ENCODE data around the gene LMF1. TPM values are rescaled to one million over a fixed set of nuclear protein-coding genes. Genes with fewer than 3 reads are reported as not detected.

Gene LMF1
- polyA plus RNA-seq, 3 donors = 5.9 to 14.7 (median 10.6) TPM

DNA sequence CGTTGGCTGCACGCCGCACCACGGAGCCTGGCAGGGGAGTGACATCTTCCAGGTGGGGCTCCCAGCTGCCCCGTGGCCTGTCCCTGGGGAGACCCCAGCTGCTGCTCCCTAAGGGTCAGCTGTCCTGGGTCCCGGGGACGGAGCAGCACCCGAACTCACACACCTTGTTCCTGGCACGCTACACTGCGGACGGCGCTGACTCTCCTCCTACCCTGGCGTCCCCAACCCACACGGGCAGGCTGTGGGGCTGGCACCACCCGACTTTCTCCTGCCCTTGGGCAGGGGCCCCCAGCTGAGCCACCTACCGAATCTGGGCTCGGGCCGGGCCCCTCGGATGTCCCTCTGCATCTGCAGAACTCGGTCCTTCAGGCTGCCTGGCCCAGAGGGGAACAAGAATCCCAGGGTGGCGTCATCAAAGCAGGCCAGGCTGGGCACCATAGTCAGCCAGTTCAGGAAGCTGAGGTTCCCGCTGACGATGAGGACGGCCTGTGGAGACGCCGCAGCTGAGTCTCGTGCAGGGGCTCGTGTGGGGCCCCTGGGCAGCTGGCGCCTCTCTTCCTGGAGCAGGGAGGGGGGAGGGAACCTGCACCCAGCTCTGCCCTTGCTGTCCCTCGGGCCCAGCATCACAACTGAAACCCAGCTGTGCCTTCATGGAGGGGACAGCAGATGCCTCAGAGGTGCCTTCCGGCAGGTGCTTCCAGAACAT is 99.8 kb downstream of the LMF1 start:
- H3K4me1 ChIP-seq (ENCODE audit: control insufficient read depth in 1 of 2, insufficient read depth in 2 of 2, low read length in 2 of 2) = no peaks in the 10 kb centered on the region
- H3K4me1 Mint-ChIP-seq = no peaks in the 10 kb centered on the region
- no peak overlapping the region for H3K27ac Mint-ChIP-seq
- H3K27me3 ChIP-seq (ENCODE audit: control insufficient read depth in 2 of 2, insufficient read depth in 2 of 2, low read length in 2 of 2) = no peaks in the 10 kb centered on the region
- H3K36me3 ChIP-seq (replicated peaks in 1 of 2; ENCODE audit: control insufficient read depth in 1 of 2, insufficient read depth in 2 of 2, low read length in 2 of 2) = no peaks in the 10 kb centered on the region
- H3K4me3 ChIP-seq (replicated peaks in 1 of 3; ENCODE audit: low read depth in 2 of 3, low read length in 3 of 3) = no peak overlapping the region
- H3K4me3 Mint-ChIP-seq = no peak overlapping the region
- H3K36me3 Mint-ChIP-seq = peaks cover 0 to 8% of the 10 kb centered on the region in 2 donors
- peaks cover 0 to 4% (median 2%) of the 10 kb centered on the region in 3 donors for H3K27me3 Mint-ChIP-seq (ENCODE audit: low read depth in 3 of 3)
- intact Hi-C loops (cut with micrococcal nuclease) = no loop called here
- no peaks in the 10 kb centered on the region for H3K9me3 ChIP-seq (replicated peaks in 1 of 2; ENCODE audit: control insufficient read depth in 1 of 2, insufficient read depth in 1 of 2, low read length in 2 of 2)
- peaks cover 0 to 6% (median 0%) of the 10 kb centered on the region in 7 donors for H3K9me3 Mint-ChIP-seq
- no peak overlapping the region for H3K9ac ChIP-seq (ENCODE audit: insufficient read depth, low read length, poor library complexity, severe bottlenecking)
- H2AFZ ChIP-seq (ENCODE audit: insufficient read depth, low read depth, low read length, poor library complexity, severe bottlenecking) = no peak overlapping the region
- TF ChIP-seq, protein P1, sequence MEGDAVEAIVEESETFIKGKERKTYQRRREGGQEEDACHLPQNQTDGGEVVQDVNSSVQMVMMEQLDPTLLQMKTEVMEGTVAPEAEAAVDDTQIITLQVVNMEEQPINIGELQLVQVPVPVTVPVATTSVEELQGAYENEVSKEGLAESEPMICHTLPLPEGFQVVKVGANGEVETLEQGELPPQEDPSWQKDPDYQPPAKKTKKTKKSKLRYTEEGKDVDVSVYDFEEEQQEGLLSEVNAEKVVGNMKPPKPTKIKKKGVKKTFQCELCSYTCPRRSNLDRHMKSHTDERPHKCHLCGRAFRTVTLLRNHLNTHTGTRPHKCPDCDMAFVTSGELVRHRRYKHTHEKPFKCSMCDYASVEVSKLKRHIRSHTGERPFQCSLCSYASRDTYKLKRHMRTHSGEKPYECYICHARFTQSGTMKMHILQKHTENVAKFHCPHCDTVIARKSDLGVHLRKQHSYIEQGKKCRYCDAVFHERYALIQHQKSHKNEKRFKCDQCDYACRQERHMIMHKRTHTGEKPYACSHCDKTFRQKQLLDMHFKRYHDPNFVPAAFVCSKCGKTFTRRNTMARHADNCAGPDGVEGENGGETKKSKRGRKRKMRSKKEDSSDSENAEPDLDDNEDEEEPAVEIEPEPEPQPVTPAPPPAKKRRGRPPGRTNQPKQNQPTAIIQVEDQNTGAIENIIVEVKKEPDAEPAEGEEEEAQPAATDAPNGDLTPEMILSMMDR (IDR thresholded peaks at IDR 0.05) = no peak
- no peaks in the 10 kb centered on the region for H3K79me2 ChIP-seq (ENCODE audit: insufficient read depth, low read length)
- DNase-seq = no peak
- H3K27ac ChIP-seq (ENCODE audit: low read depth in 1 of 2, low read length in 2 of 2) = no peak overlapping the region
- no peak overlapping the region for H3K4me2 ChIP-seq (replicated peaks; ENCODE audit: extremely low read depth, low read length, poor library complexity, severe bottlenecking)
- WGBS (ENCODE audit: insufficient coverage) = 67% methylated on average over 29 of the region's 31 CpGs
- H4K20me1 ChIP-seq (ENCODE audit: insufficient read depth, low read length) = no peaks in the 10 kb centered on the region

DNA sequence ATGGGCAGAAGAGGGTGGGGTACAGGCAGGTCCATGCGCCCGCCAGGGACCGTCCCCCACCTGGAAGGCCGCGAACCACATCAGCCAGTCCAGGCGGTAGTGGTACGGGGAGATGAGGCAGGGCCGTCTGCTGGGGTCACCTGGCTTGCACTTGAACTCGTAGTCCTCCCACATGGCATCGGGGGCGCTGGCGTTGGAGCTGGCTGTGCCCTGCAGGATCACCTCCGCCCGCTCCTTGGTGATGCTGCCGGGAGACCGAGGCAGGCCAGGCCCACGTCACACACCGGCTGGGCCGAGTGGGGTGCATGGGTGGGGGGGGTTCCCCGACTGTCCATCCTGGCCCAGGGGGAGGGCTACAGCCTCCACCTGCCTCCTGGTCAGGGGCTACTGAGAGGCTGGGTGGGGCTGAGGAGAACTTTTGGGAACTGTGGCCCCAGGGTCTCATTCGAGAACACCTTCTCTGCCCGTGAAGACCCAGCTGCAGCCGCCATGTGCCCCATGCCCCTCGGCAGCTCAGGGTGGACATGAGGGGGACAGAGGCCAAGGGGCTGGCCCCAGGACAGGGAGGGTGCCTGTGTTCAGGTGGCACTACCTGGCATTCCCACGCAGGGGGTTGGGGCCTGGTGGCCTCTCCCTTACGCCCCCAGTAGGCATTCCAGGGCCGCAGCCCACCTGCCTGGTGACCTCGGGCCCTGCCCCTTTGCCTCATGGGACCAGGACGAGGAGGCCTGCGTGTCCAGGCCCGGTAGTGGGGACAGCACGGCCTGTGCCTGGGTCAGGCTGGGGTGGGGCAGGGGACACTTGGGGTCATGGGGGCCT is 100.8 kb downstream of the LMF1 start:
- no peak overlapping the region for H3K4me3 Mint-ChIP-seq
- TF ChIP-seq, protein P1 (IDR thresholded peaks at IDR 0.05) = no peak
- H3K9ac ChIP-seq (ENCODE audit: insufficient read depth, low read length, poor library complexity, severe bottlenecking) = no peak overlapping the region
- no peak overlapping the region for H3K4me2 ChIP-seq (replicated peaks; ENCODE audit: extremely low read depth, low read length, poor library complexity, severe bottlenecking)
- H3K4me3 ChIP-seq (replicated peaks in 1 of 3; ENCODE audit: low read depth in 2 of 3, low read length in 3 of 3) = no peak overlapping the region
- no peak overlapping the region for H3K27ac Mint-ChIP-seq
- intact Hi-C loops (cut with micrococcal nuclease) = no loop called here
- no peaks in the 10 kb centered on the region for H3K27me3 ChIP-seq (ENCODE audit: control insufficient read depth in 2 of 2, insufficient read depth in 2 of 2, low read length in 2 of 2)
- DNase-seq = no peak
- no peak overlapping the region for H3K27ac ChIP-seq (ENCODE audit: low read depth in 1 of 2, low read length in 2 of 2)
- H3K79me2 ChIP-seq (ENCODE audit: insufficient read depth, low read length) = no peaks in the 10 kb centered on the region
- 96% methylated on average over 31 of the region's 32 CpGs for WGBS (ENCODE audit: insufficient coverage)
- H3K9me3 Mint-ChIP-seq = peaks cover 0 to 6% (median 0%) of the 10 kb centered on the region in 7 donors
- peaks cover 0 to 4% (median 2%) of the 10 kb centered on the region in 3 donors for H3K27me3 Mint-ChIP-seq (ENCODE audit: low read depth in 3 of 3)
- no peaks in the 10 kb centered on the region for H3K4me1 Mint-ChIP-seq
- H3K9me3 ChIP-seq (replicated peaks in 1 of 2; ENCODE audit: control insufficient read depth in 1 of 2, insufficient read depth in 1 of 2, low read length in 2 of 2) = no peaks in the 10 kb centered on the region
- no peak overlapping the region for H2AFZ ChIP-seq (ENCODE audit: insufficient read depth, low read depth, low read length, poor library complexity, severe bottlenecking)
- no peaks in the 10 kb centered on the region for H4K20me1 ChIP-seq (ENCODE audit: insufficient read depth, low read length)
- H3K4me1 ChIP-seq (ENCODE audit: control insufficient read depth in 1 of 2, insufficient read depth in 2 of 2, low read length in 2 of 2) = no peaks in the 10 kb centered on the region
- peaks cover 0 to 8% of the 10 kb centered on the region in 2 donors for H3K36me3 Mint-ChIP-seq
- no peaks in the 10 kb centered on the region for H3K36me3 ChIP-seq (replicated peaks in 1 of 2; ENCODE audit: control insufficient read depth in 1 of 2, insufficient read depth in 2 of 2, low read length in 2 of 2)

All from CD14-positive monocyte (primary cell).